Liver (tissue), 2 donors: ENCODE results near the gene ZNF653.

Experiments used
- RAD21 ChIP-seq, 2 donors: IDR thresholded peaks; 2 replicates each; pipeline ENCODE4 v1.6.1; 2016; ENCODE audit warnings: antibody characterized with exemption in 2 of 2, mild to moderate bottlenecking in 2 of 2
- TAF1 ChIP-seq: conservative IDR thresholded peaks from 2 replicates; pipeline ENCODE4 v1.6.1; 2016; ENCODE audit warnings: antibody characterized with exemption, mild to moderate bottlenecking
- YY1 ChIP-seq: IDR thresholded peaks from 2 replicates; pipeline ENCODE4 v1.6.1; 2016; ENCODE audit warnings: antibody characterized with exemption, mild to moderate bottlenecking
- TF ChIP-seq, protein P1 (sequence below): IDR thresholded peaks from 2 replicates; pipeline ENCODE4 v1.6.1; 2016; ENCODE audit warnings: antibody characterized with exemption, mild to moderate bottlenecking
- donor health status: healthy.

DNA sequence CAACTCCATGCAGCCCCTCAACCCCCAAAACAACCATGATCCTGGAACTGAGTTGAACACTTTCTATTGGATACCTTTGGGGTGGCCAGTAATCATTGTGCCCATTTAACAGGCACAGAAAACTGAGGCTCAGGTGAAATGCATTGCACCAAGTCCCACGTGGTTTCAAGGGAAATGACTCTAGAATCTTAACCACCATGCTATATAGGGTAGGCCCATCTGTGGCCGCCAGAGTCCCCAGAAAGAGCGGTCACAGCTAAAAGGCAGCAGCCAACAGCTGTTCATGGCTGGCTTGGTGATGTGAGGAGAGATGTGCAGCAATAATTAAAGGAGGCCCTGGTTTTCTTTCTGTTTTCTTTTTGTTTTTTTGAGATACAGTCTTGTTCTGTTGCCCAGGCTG, 35.6 kb upstream of the ZNF653 start:
- TF ChIP-seq YY1: no peak
- TF ChIP-seq, protein P1, sequence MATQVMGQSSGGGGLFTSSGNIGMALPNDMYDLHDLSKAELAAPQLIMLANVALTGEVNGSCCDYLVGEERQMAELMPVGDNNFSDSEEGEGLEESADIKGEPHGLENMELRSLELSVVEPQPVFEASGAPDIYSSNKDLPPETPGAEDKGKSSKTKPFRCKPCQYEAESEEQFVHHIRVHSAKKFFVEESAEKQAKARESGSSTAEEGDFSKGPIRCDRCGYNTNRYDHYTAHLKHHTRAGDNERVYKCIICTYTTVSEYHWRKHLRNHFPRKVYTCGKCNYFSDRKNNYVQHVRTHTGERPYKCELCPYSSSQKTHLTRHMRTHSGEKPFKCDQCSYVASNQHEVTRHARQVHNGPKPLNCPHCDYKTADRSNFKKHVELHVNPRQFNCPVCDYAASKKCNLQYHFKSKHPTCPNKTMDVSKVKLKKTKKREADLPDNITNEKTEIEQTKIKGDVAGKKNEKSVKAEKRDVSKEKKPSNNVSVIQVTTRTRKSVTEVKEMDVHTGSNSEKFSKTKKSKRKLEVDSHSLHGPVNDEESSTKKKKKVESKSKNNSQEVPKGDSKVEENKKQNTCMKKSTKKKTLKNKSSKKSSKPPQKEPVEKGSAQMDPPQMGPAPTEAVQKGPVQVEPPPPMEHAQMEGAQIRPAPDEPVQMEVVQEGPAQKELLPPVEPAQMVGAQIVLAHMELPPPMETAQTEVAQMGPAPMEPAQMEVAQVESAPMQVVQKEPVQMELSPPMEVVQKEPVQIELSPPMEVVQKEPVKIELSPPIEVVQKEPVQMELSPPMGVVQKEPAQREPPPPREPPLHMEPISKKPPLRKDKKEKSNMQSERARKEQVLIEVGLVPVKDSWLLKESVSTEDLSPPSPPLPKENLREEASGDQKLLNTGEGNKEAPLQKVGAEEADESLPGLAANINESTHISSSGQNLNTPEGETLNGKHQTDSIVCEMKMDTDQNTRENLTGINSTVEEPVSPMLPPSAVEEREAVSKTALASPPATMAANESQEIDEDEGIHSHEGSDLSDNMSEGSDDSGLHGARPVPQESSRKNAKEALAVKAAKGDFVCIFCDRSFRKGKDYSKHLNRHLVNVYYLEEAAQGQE: no peak
- no peak for TF ChIP-seq RAD21 (IDR thresholded peaks at IDR 0.05)
- no peak for TF ChIP-seq TAF1
